IMR-90 (cell line): Measurements from ENCODE around the gene ABCC5. TPM values are rescaled to one million over a fixed set of nuclear protein-coding genes. Genes with fewer than 3 reads are reported as not detected.

Source experiments
- ATAC-seq: fragments of 200-7000 bp; cut with Tn5 transposase; 2 replicates; pipeline ENCODE4 v1.9.1; 2020; ENCODE audit warnings: low read depth, mild to moderate bottlenecking, moderate library complexity
- BruUV-seq: library from RNA; stranded (reverse); fragments of 400-500 nt; replicated peaks from 2 replicates; lab custom pipeline; 2021; lab: Mats Ljungman, UMichigan
- CTCF ChIA-PET: fragments of 300-600 bp; formaldehyde crosslinking; extraction: SDS; loops from one replicate; lab custom pipeline; 2021; ENCODE audit warnings: antibody characterized with exemption; lab: Yijun Ruan, JAX
- POLR2A ChIA-PET: fragments of 300-600 bp; sonication (Branson Sonifier 250); formaldehyde crosslinking; loops from one replicate; lab custom pipeline; 2022; ENCODE audit warnings: antibody characterized with exemption; ENCODE audit not compliant: unreplicated experiment; lab: Charles Lee
- DNase-seq: peaks from one replicate; pipeline ENCODE4 v3.0.0; 2013
- H2AFZ ChIP-seq: replicated peaks from 2 replicates; pipeline ENCODE3; 2013; ENCODE audit warnings: low read length, mild to moderate bottlenecking; ENCODE audit not compliant: poor library complexity
- H2AK5ac ChIP-seq: 2 replicates; pipeline ENCODE4 v1.6.1; 2013; ENCODE audit warnings: low read depth, low read length, inconsistent platforms
- H2AK9ac ChIP-seq: replicated peaks from 2 replicates; pipeline ENCODE3; 2013; ENCODE audit warnings: mild to moderate bottlenecking, low read depth, low read length, moderate library complexity; ENCODE audit not compliant: poor library complexity
- H2BK120ac ChIP-seq: 2 replicates; pipeline ENCODE4 v1.6.1; 2013; ENCODE audit warnings: low read depth, low read length, inconsistent platforms
- H2BK15ac ChIP-seq: 3 replicates; pipeline ENCODE4 v1.6.1; 2013; ENCODE audit warnings: low read depth, low read length, inconsistent platforms
- H2BK20ac ChIP-seq: 2 replicates; pipeline ENCODE4 v1.6.1; 2013; ENCODE audit warnings: low read depth, mild to moderate bottlenecking, inconsistent platforms, low read length, moderate library complexity
- H2BK5ac ChIP-seq: 2 replicates; pipeline ENCODE4 v1.6.1; 2013; ENCODE audit warnings: mild to moderate bottlenecking, low read depth, low read length, inconsistent platforms; ENCODE audit not compliant: poor library complexity, severe bottlenecking
- H3K14ac ChIP-seq: replicated peaks from 2 replicates; pipeline ENCODE4 v1.6.1; 2013; ENCODE audit warnings: low read depth, low read length, inconsistent platforms
- H3K18ac ChIP-seq: 2 replicates; pipeline ENCODE4 v1.6.1; 2013; ENCODE audit warnings: low read depth, low read length, control low read depth
- H3K23ac ChIP-seq: 2 replicates; pipeline ENCODE4 v1.6.1; 2013; ENCODE audit warnings: low read depth, low read length, inconsistent platforms
- H3K27ac ChIP-seq: 2 replicates; pipeline ENCODE4 v1.5.1; 2013; ENCODE audit warnings: mild to moderate bottlenecking, control low read depth, low read length; ENCODE audit not compliant: insufficient read depth
- H3K27me3 ChIP-seq: 2 replicates; pipeline ENCODE4 v1.6.1; 2013; ENCODE audit warnings: low read length; ENCODE audit not compliant: control insufficient read depth, insufficient read depth
- H3K36me3 ChIP-seq: 2 replicates; pipeline ENCODE4 v1.6.1; 2013; ENCODE audit warnings: low read length, mixed read lengths; ENCODE audit not compliant: control insufficient read depth, insufficient read depth
- H3K4ac ChIP-seq: 2 replicates; pipeline ENCODE4 v1.6.1; 2013; ENCODE audit warnings: low read depth, low read length, inconsistent platforms
- H3K4me1 ChIP-seq: 2 replicates; pipeline ENCODE4 v1.6.1; 2013; ENCODE audit warnings: low read length, mixed read lengths; ENCODE audit not compliant: control insufficient read depth, insufficient read depth
- H3K4me2 ChIP-seq: 2 replicates; pipeline ENCODE4 v1.6.1; 2013; ENCODE audit warnings: low read depth, mild to moderate bottlenecking, control low read depth, low read length, moderate library complexity
- H3K4me3 ChIP-seq: 2 replicates; pipeline ENCODE4 v1.5.1; 2013; ENCODE audit warnings: low read depth, mild to moderate bottlenecking, control low read depth, low read length, moderate library complexity; ENCODE audit not compliant: insufficient read depth
- H3K56ac ChIP-seq: 2 replicates; pipeline ENCODE4 v1.6.1; 2013; ENCODE audit warnings: low read length, inconsistent platforms; ENCODE audit not compliant: insufficient read depth; ENCODE audit errors: extremely low read depth
- H3K79me1 ChIP-seq, 2 experiments: 2 replicates each; pipeline ENCODE4 v1.6.1; 2013; ENCODE audit warnings: low read length in 2 of 2, inconsistent platforms in 1 of 2, low read depth in 1 of 2
- H3K9ac ChIP-seq: 2 replicates; pipeline ENCODE4 v1.6.1; 2013; ENCODE audit warnings: low read depth, low read length, control low read depth
- H3K9me1 ChIP-seq: 2 replicates; pipeline ENCODE4 v1.6.1; 2013; ENCODE audit warnings: low read length, inconsistent platforms; ENCODE audit not compliant: insufficient read depth
- H3K9me3 ChIP-seq: 2 replicates; pipeline ENCODE4 v1.6.1; 2013; ENCODE audit warnings: low read length; ENCODE audit not compliant: control insufficient read depth, insufficient read depth
- H4K20me1 ChIP-seq: 2 replicates; pipeline ENCODE4 v1.6.1; 2013; ENCODE audit warnings: low read length, inconsistent platforms; ENCODE audit not compliant: insufficient read depth
- H4K5ac ChIP-seq: 2 replicates; pipeline ENCODE4 v1.6.1; 2013; ENCODE audit warnings: mild to moderate bottlenecking, low read depth, low read length, control low read depth
- H4K8ac ChIP-seq, 2 experiments: 2 replicates each; pipeline ENCODE4 v1.6.1; 2013; ENCODE audit warnings: low read depth in 2 of 2, low read length in 2 of 2, control low read depth in 1 of 2, inconsistent platforms in 1 of 2
- H4K91ac ChIP-seq: 2 replicates; pipeline ENCODE4 v1.6.1; 2013; ENCODE audit warnings: low read depth, low read length, inconsistent platforms; ENCODE audit not compliant: insufficient read depth
- BHLHE40 ChIP-seq: fragments of 150-350 bp; IDR thresholded peaks from 2 replicates; pipeline ENCODE4 v1.6.1; 2016; ENCODE audit warnings: mild to moderate bottlenecking, low read depth, low read length
- CEBPB ChIP-seq: IDR thresholded peaks from 2 replicates; pipeline ENCODE4 v1.6.1; 2012; ENCODE audit warnings: low read depth, low read length, improper control_type of control experiment
- CHD1 ChIP-seq: IDR thresholded peaks from 2 replicates; pipeline ENCODE4 v1.6.1; 2012; ENCODE audit warnings: low read depth, low read length, improper control_type of control experiment
- ELK1 ChIP-seq: fragments of 150-350 bp; IDR thresholded peaks from 2 replicates; pipeline ENCODE4 v1.6.1; 2016; ENCODE audit warnings: low read depth, mild to moderate bottlenecking, low read length, moderate library complexity, borderline replicate concordance
- FOS ChIP-seq: fragments of 150-350 bp; IDR thresholded peaks from 2 replicates; pipeline ENCODE4 v1.6.1; 2016; ENCODE audit warnings: low read depth, low read length
- MAFK ChIP-seq: IDR thresholded peaks from 2 replicates; pipeline ENCODE4 v1.6.1; 2012; ENCODE audit warnings: low read depth, low read length, improper control_type of control experiment
- MAZ ChIP-seq: IDR thresholded peaks from 2 replicates; pipeline ENCODE4 v1.6.1; 2012; ENCODE audit warnings: low read depth, mild to moderate bottlenecking, low read length, improper control_type of control experiment, moderate library complexity, borderline replicate concordance
- MXI1 ChIP-seq: IDR thresholded peaks from 2 replicates; pipeline ENCODE4 v1.6.1; 2012; ENCODE audit warnings: low read depth, mild to moderate bottlenecking, low read length, moderate library complexity, borderline replicate concordance
- NFE2L2 ChIP-seq: fragments of 150-350 bp; IDR thresholded peaks from 2 replicates; pipeline ENCODE4 v1.6.1; 2016; ENCODE audit warnings: low read depth, mild to moderate bottlenecking, low read length
- POLR2A ChIP-seq: IDR thresholded peaks from 2 replicates; pipeline ENCODE4 v1.6.1; 2012; ENCODE audit warnings: mild to moderate bottlenecking, low read depth, low read length
- RAD21 ChIP-seq: IDR thresholded peaks from 2 replicates; pipeline ENCODE4 v1.6.1; 2012; ENCODE audit warnings: low read length, improper control_type of control experiment
- RCOR1 ChIP-seq: IDR thresholded peaks from 2 replicates; pipeline ENCODE4 v1.6.1; 2012; ENCODE audit warnings: mild to moderate bottlenecking, low read length, improper control_type of control experiment; ENCODE audit not compliant: insufficient replicate concordance
- RFX5 ChIP-seq: IDR thresholded peaks from 2 replicates; pipeline ENCODE4 v1.8.0; 2012; ENCODE audit warnings: low read depth, mild to moderate bottlenecking, low read length, moderate library complexity
- SMC3 ChIP-seq: fragments of 150-350 bp; IDR thresholded peaks from 2 replicates; pipeline ENCODE4 v1.6.1; 2016; ENCODE audit warnings: low read depth, mild to moderate bottlenecking, antibody characterized with exemption, low read length, moderate library complexity
- USF2 ChIP-seq: fragments of 150-350 bp; IDR thresholded peaks from 2 replicates; pipeline ENCODE4 v1.6.1; 2017; ENCODE audit warnings: mild to moderate bottlenecking, antibody characterized with exemption, low read length, low read depth
- WGBS, 2 experiments: methylation state at CpG; one replicate each; pipeline versions ENCODE4 v1.1.5 to v1.1.7; 2013; ENCODE audit warnings: missing lambda C conversion rate in 2 of 2; ENCODE audit not compliant: insufficient read length in 1 of 2; ENCODE audit errors: extremely low coverage in 2 of 2; 5-methylcytosine and 5-hydroxymethylcytosine counted together
- dilution Hi-C: fragments of 300-500 bp; cut with HindIII; formaldehyde crosslinking; loops from one replicate; pipeline ENCODE4 v1.14.3; 2018; ENCODE audit warnings: low sequenced_read_pairs; ENCODE audit not compliant: unreplicated experiment
- in situ Hi-C: fragments of 300-500 bp; cut with MboI; formaldehyde crosslinking; loops from 3 replicates; pipeline ENCODE4 v1.14.3; 2019; ENCODE audit warnings: low sequenced_read_pairs, inconsistent platforms, mixed read lengths
- intact Hi-C: fragments of 100-400 bp; cut with micrococcal nuclease; formaldehyde crosslinking; loops from 2 replicates; pipeline ENCODE4 v1.10.0; 2022
- polyA plus RNA-seq, 3 experiments: library from polyadenylated mRNA; depleted of rRNA; stranded (reverse); fragments of >200 nt; gene quantifications; 2 replicates each; pipeline ENCODE4 v1.2.3, GENCODE V29; 2012; ENCODE audit warnings: low replicate concordance in 1 of 3
- total RNA-seq: library from RNA; depleted of rRNA; stranded (reverse); fragments of >200 nt; gene quantifications from 2 replicates; pipeline ENCODE4 v1.2.3, GENCODE V29; 2012
- TF ChIP-seq, protein P1 (sequence below): conservative IDR thresholded peaks from 2 replicates; pipeline ENCODE4 v1.5.1; 2012; ENCODE audit warnings: mild to moderate bottlenecking, low read depth, low read length, improper control_type of control experiment

The ABCC5 gene
- total and polyA plus RNA-seq, 2 of the 4 experiments (the other 2 are of a cell fraction): 8.4 to 17.7 TPM

GRCh38 chr3:183917776-183918175 is 99.9 kb downstream of the ABCC5 start:
- Histone ChIP-seq H3K4me1 (no peaks in the 10 kb centered on the region), H4K5ac (no peak overlapping the region), H4K91ac (no peak overlapping the region), H2BK15ac (no peak overlapping the region), H2AK5ac (no peak overlapping the region), H3K36me3 (peaks cover 17% of the 10 kb centered on the region), H3K4ac (no peak overlapping the region), H2BK5ac (no peak overlapping the region), H4K8ac (no peak overlapping the region), H2BK20ac (no peak overlapping the region), H2AK9ac (no peak overlapping the region), H3K23ac (no peak overlapping the region), H3K27ac (no peak overlapping the region), H4K20me1 (no peaks in the 10 kb centered on the region), H3K79me1 (no peaks in the 10 kb centered on the region), H3K27me3 (peaks cover 2% of the 10 kb centered on the region; the same call in 1 of the 2 replicates), H3K9ac (no peak overlapping the region), H3K4me3 (no peak overlapping the region), H3K56ac (no peak overlapping the region), H3K4me2 (no peak overlapping the region), H3K9me3 (no peaks in the 10 kb centered on the region), H3K18ac (no peak overlapping the region), H2BK120ac (no peak overlapping the region), H3K9me1 (no peaks in the 10 kb centered on the region), H2AFZ (no peak overlapping the region), H3K14ac (no peak overlapping the region)
- ChIA-PET CTCF (no interaction called here), POLR2A (no interaction called here)
- dilution Hi-C loops (no loop called here), in situ Hi-C loops (no loop called here), intact Hi-C loops (no loop called here)
- BruUV-seq: no TSS peak
- no peak for ATAC-seq
- 83% methylated on average over 2 of the region's 4 CpGs; no CpG with 5 or more reads in 1 of the 2 experiments for WGBS, 2 experiments
- no peak for DNase-seq
- no peak for TF ChIP-seq BHLHE40
- TF ChIP-seq, protein P1, sequence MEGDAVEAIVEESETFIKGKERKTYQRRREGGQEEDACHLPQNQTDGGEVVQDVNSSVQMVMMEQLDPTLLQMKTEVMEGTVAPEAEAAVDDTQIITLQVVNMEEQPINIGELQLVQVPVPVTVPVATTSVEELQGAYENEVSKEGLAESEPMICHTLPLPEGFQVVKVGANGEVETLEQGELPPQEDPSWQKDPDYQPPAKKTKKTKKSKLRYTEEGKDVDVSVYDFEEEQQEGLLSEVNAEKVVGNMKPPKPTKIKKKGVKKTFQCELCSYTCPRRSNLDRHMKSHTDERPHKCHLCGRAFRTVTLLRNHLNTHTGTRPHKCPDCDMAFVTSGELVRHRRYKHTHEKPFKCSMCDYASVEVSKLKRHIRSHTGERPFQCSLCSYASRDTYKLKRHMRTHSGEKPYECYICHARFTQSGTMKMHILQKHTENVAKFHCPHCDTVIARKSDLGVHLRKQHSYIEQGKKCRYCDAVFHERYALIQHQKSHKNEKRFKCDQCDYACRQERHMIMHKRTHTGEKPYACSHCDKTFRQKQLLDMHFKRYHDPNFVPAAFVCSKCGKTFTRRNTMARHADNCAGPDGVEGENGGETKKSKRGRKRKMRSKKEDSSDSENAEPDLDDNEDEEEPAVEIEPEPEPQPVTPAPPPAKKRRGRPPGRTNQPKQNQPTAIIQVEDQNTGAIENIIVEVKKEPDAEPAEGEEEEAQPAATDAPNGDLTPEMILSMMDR: no peak
- TF ChIP-seq MXI1: no peak
- no peak for TF ChIP-seq RAD21
- no peak for TF ChIP-seq RFX5
- TF ChIP-seq CHD1: no peak
- TF ChIP-seq CEBPB: no peak
- TF ChIP-seq MAFK: no peak
- TF ChIP-seq FOS: no peak
- TF ChIP-seq NFE2L2: no peak
- no peak for TF ChIP-seq MAZ
- TF ChIP-seq USF2: no peak
- TF ChIP-seq SMC3: no peak
- TF ChIP-seq RCOR1: no peak
- no peak for TF ChIP-seq POLR2A
- no peak for TF ChIP-seq ELK1
